Measurements from ENCODE around the gene FAP.

GRCh38 chr2:162233197-162233596 lies 10.0 kb downstream of the FAP start:
- TF ChIP-seq CTCF (conservative IDR thresholded peaks at IDR 0.05) (no peak), EZH2 (IDR thresholded peaks at IDR 0.05; ENCODE audit: low read depth) (no peak)

Measured in PC-9 (cell line).